WI38 (cell line): Measurements from ENCODE around the gene TGFBR3.

Source experiments
- H3K4me3 ChIP-seq: 2 replicates; pipeline ENCODE4 v1.5.1; 2011; ENCODE audit warnings: low read depth, mild to moderate bottlenecking, control low read depth, low read length
- TF ChIP-seq, protein P1 (sequence below): IDR thresholded peaks from 2 replicates; pipeline ENCODE4 v1.5.1; 2012; ENCODE audit warnings: low read depth, mild to moderate bottlenecking, control low read depth, low read length

TGFBR3 gene

DNA sequence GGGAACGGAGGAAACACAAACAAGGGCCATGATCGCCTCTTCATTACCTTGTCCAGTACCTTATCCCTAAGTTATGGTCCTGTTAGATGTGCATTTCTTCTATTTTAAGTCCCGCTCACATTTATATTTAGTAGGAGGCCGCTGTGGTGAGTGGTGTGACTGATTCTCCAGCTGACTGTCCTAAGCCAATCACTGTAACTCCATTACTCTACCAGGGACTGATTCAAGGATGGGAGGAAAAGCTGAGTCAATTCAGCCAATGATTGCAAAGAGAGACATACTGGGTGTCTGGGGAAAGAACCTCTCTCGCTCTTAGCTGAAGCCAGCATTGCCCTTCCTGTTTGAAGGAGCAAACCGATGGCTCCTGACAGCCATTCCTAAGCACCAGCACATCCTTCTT lies 59.7 kb downstream of the TGFBR3 start:
- no peak overlapping the region for H3K4me3 ChIP-seq
- TF ChIP-seq, protein P1, sequence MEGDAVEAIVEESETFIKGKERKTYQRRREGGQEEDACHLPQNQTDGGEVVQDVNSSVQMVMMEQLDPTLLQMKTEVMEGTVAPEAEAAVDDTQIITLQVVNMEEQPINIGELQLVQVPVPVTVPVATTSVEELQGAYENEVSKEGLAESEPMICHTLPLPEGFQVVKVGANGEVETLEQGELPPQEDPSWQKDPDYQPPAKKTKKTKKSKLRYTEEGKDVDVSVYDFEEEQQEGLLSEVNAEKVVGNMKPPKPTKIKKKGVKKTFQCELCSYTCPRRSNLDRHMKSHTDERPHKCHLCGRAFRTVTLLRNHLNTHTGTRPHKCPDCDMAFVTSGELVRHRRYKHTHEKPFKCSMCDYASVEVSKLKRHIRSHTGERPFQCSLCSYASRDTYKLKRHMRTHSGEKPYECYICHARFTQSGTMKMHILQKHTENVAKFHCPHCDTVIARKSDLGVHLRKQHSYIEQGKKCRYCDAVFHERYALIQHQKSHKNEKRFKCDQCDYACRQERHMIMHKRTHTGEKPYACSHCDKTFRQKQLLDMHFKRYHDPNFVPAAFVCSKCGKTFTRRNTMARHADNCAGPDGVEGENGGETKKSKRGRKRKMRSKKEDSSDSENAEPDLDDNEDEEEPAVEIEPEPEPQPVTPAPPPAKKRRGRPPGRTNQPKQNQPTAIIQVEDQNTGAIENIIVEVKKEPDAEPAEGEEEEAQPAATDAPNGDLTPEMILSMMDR: no peak

DNA sequence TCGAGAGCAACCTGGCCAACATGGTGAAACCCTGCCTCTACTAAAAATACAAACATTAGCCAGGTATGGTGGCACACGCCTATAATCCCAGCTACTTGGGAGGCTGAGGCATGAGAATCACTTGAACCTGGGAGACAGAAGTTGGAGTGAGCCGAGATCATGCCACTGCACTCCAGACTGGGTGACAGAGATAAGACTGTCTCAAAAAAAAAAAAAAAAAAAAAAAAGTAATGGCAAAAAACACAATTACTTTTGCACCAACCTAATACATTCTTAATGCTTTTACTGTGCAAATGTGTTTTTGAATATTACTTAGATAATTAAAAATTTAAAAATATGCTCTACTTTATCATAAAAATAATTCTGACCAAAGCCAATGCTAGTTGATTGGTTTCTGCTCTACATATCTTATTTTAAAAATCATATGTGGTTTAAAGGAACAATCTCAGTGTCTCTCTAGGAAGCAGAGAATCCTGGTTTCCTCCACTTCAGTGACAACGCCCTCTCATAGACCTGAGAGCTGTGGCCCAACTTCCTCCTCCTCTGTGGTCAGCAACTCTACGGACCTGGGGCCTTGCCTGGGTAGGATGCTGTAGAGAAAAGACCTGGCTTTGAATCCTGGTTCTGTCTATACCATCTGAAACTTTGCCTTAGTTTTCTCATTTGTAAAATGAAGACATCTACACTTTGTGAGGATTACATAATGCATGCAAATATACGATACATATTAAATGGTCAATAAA lies 64.7 kb downstream of the TGFBR3 start:
- TF ChIP-seq, protein P1: no peak
- H3K4me3 ChIP-seq: no peak overlapping the region

DNA sequence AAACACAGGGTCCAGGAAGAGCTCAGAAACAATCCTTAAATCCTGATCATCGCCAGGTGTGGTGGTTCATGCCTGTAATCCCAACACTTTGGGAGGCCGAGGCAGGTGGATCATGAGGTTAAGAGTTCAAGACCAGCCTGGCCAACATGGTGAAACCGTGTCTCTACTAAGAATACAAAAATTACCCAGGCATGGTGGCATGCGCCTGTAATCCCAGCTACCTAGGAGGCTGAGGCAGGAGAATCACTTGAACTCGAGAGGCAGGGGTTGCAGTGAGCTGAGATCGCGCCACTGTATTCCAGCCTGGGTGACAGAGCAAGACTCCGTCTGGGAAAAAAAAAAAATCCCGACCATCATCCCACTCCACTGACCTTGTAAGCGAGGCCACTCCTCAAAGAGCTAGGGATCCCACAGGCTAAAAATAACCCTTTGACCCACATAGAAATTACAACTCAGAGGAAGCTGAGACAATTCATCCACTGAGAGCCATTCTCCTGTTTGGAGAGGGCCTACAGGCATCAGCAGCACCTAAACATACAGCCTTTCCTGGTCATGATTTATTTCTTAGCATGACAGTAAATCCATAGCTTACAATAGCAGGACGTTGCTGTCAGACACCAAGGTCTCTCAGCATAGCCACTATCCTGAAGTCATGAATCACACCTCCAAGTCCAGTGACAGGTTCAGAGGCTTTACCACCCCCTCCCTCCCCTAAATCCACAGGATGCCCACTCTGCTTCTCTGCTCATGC lies 66.7 kb downstream of the TGFBR3 start:
- TF ChIP-seq, protein P1: no peak
- H3K4me3 ChIP-seq: no peak overlapping the region

DNA sequence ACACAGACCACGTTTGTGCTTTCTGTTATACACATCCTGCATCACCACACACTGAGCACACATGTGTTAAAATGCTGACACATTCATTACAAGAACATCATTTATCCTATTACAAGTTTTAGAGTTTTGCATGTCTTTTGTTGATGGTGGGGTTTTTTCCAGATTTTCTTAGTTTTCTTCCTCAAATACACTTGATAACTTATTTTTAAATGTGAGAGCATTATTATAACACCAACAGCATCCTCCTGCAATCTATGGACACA lies 67.3 kb downstream of the TGFBR3 start:
- H3K4me3 ChIP-seq: no peak overlapping the region
- TF ChIP-seq, protein P1: no peak

DNA sequence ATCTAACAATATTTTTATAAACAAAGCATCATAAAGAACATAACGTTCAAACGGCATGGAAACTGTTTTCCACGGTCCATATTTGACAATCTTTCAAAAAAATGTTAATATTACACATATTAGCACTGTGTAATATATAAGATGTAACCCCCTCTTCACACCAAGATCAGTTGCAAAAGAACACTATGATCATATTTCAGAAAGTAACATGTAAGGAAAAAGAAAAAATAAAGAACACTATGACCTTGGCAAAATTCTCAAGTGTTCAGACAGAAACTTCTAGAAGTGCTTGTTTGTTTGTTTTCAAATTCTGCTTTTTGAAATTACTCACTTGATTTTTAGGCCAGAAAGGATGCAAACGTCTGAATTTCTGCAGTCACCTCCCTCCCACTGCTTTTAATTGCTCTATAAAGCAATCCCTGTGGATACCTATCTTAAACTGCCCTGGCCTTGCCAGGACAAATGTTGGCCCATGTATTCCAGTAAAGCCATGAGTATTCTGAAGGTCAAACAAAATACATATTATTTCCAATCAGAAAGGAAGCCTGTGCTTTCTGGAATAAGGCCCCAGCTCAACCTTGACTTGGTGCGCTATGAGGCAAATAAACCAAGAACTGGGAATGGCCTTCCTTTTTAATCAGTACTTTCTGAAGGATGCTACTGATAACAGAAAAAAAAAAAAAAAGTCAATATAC lies 68.6 kb downstream of the TGFBR3 start:
- H3K4me3 ChIP-seq: no peak overlapping the region
- TF ChIP-seq, protein P1: no peak

DNA sequence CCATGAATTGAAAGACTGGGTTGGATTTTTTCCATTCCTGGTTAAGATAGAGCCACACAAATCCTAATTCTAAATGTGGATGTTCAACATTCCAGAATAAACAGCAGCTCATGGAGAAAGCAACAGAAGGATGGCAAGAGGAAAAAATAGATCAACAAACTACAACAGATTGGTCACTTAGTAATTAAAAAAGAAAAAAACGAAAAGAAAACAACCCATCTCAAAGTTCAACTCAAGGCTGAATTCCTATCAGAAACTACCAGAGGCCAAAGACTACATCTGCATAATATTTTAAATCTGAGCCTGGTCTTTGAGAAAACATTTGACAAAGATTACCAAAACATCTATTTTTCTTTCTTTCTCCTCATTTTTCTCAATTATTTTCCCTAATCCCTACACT lies 69.9 kb downstream of the TGFBR3 start:
- TF ChIP-seq, protein P1: no peak
- H3K4me3 ChIP-seq: no peak overlapping the region

DNA sequence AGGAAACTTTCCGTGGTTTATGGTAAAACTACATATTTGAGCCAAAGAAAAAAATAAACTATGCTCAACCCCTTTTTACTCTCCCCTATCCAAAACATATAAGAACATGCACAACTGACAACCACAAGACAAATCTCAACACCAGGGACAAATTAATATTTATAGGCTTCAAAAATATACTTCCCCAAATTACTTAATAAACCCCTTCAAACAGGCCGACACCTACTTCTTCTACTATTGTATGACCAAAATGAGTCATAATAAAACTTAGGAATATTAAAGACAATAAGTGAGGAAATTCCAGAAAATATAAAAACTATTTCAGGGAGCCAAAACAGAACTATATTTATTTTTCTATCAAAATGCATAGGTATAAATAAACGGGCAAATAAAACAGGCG lies 71.5 kb downstream of the TGFBR3 start:
- TF ChIP-seq, protein P1: no peak
- no peak overlapping the region for H3K4me3 ChIP-seq
